PFSK-1 (cell line): ENCODE results near the gene SYVN1.

Source experiments
- FOXP2 ChIP-seq: optimal IDR thresholded peaks from 2 replicates; pipeline ENCODE3; 2011; ENCODE audit warnings: borderline replicate concordance, control low read depth, inconsistent platforms; ENCODE audit not compliant: insufficient read depth; ENCODE audit errors: extremely low read length, extremely low read depth
- POLR2AphosphoS5 ChIP-seq: IDR thresholded peaks from 2 replicates; pipeline ENCODE4 v1.6.1; 2012; ENCODE audit warnings: low read depth, mild to moderate bottlenecking, control low read depth, low read length, moderate library complexity
- SIN3A ChIP-seq: IDR thresholded peaks from 2 replicates; pipeline ENCODE4 v1.6.1; 2012; ENCODE audit warnings: mild to moderate bottlenecking, low read length, moderate library complexity, borderline replicate concordance; ENCODE audit not compliant: insufficient read depth
- TAF1 ChIP-seq: IDR thresholded peaks from 2 replicates; pipeline ENCODE4 v1.6.1; 2012; ENCODE audit warnings: low read length, control low read depth, borderline replicate concordance; ENCODE audit not compliant: insufficient read depth
- TF ChIP-seq, protein P1 (sequence below), 2 experiments: IDR thresholded peaks; 2 replicates each; pipeline versions ENCODE4 v1.6.1 to v1.8.0; 2011 to 2012; ENCODE audit warnings: low read depth in 2 of 2, low read length in 2 of 2, control low read depth in 1 of 2, inconsistent platforms in 1 of 2, mild to moderate bottlenecking in 1 of 2, moderate library complexity in 1 of 2; ENCODE audit not compliant: insufficient read depth in 1 of 2

SYVN1 gene

GRCh38 chr11:65128182-65129145, 5.9 kb downstream of the SYVN1 start:
- peak; percentile 33; the same call in 1 of the 2 replicates for TF ChIP-seq POLR2AphosphoS5
- no peak for TF ChIP-seq TAF1

DNA sequence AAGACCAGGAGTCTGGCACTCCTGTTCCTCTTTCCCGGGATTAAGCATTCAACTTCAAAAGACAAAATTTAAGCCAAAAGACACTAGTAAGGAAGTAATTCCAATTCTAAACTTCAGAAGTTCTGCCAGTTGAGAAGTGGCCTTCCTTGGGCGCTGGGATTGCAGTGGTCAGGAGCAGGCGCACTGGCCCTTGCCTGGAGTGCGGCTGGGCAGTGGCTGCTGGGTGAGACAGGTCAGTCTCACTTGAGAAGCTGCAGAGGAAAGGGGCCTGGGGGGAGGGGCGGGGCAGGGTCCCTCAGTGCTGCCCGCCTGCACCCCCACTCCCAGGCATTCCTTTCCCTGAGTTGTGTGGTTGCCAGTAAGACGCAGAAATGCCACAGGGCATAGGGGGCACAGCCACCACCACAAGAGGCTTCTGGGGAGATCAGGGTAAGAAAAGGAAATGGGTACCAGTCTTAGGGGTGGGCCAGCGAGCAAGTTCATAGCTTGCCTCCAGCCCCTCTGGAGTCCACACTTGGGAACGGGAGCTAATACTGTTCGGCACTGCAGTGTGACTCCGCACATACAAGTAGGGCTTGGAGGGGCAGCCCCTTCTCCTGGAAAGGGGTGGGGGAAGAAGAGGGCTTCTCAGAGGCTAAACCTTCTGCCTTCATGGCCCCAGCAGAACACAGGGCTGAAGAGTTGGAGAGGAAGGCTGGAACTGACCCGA, 6.7 kb downstream of the SYVN1 start:
- no peak for TF ChIP-seq SIN3A
- TF ChIP-seq FOXP2 = no peak

DNA sequence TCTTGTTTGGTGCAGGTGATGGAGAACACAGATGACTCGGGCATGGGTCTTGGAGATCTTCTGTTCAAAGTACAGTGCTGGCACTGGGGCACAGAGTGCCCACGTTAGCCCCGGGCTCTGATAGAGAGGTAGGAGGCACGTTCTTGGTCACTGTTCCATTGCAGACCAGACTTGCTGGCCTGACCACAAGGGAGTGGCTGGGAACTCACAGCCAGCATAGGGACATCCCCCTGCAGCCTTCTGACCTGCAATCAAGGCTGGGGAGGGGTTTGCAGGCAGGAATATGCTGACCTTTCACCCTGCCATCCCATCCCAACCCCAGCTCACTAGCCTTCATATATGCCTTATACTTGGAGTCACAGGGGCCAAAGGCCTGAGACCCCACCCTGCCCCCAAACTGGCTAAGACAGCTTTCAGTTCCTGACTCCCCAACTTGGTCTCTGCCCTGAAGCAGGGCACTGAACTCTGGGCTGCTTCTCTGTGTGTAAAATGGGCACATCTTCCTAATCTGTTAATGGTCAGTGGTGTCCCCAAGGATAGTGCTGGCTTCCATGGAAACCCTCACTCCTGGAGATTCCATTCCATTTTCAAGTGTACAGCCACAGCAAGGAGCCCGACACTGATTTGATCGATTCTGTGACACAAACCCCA, 7.6 kb downstream of the SYVN1 start:
- TF ChIP-seq SIN3A = no peak

DNA sequence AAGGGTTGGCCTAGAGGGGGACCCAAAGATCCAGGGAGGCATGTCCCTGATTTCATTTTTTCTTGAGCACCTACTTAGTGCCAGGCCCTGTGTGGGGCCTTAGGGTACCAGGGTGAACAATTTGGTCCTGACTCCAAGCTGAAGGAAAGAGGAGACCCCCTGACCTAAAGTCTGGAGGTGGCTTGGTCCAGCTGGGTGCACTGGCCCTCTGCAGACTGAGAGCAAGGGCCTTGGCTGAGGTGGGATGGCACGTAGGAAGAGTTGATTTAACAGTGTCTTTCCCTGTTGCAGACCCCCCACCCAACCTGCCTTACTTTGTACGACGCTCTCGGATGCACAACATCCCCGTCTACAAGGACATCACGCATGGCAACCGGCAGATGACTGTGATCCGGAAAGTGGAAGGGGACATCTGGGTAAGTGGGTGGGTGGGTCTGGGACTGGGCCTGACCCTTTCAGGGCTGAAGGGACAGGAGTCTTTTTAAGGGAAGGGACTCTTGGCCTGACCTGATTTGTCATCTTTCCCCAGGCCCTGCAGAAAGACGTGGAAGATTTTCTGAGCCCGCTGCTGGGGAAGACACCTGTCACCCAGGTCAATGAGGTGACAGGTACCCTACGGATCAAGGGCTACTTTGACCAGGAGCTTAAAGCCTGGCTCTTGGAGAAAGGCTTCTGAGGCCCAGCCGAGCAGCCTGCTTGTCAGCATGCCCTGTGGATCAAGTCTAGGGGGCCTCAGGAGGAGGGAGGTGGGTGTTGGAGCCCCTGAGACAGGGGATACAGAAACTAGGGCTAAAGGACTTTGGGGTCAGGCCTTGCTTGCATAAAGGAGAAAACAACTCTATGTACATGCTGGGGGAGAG, 8.9 kb downstream of the SYVN1 start:
- TF ChIP-seq FOXP2 = no peak
- TF ChIP-seq SIN3A = no peak
- TF ChIP-seq TAF1 = no peak
- TF ChIP-seq POLR2AphosphoS5 = no peak
- TF ChIP-seq, protein P1, sequence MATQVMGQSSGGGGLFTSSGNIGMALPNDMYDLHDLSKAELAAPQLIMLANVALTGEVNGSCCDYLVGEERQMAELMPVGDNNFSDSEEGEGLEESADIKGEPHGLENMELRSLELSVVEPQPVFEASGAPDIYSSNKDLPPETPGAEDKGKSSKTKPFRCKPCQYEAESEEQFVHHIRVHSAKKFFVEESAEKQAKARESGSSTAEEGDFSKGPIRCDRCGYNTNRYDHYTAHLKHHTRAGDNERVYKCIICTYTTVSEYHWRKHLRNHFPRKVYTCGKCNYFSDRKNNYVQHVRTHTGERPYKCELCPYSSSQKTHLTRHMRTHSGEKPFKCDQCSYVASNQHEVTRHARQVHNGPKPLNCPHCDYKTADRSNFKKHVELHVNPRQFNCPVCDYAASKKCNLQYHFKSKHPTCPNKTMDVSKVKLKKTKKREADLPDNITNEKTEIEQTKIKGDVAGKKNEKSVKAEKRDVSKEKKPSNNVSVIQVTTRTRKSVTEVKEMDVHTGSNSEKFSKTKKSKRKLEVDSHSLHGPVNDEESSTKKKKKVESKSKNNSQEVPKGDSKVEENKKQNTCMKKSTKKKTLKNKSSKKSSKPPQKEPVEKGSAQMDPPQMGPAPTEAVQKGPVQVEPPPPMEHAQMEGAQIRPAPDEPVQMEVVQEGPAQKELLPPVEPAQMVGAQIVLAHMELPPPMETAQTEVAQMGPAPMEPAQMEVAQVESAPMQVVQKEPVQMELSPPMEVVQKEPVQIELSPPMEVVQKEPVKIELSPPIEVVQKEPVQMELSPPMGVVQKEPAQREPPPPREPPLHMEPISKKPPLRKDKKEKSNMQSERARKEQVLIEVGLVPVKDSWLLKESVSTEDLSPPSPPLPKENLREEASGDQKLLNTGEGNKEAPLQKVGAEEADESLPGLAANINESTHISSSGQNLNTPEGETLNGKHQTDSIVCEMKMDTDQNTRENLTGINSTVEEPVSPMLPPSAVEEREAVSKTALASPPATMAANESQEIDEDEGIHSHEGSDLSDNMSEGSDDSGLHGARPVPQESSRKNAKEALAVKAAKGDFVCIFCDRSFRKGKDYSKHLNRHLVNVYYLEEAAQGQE (IDR thresholded peaks at IDR 0.05; ENCODE audit: insufficient read depth in 1 of 2, low read depth in 2 of 2, low read length in 2 of 2) = no peak

DNA sequence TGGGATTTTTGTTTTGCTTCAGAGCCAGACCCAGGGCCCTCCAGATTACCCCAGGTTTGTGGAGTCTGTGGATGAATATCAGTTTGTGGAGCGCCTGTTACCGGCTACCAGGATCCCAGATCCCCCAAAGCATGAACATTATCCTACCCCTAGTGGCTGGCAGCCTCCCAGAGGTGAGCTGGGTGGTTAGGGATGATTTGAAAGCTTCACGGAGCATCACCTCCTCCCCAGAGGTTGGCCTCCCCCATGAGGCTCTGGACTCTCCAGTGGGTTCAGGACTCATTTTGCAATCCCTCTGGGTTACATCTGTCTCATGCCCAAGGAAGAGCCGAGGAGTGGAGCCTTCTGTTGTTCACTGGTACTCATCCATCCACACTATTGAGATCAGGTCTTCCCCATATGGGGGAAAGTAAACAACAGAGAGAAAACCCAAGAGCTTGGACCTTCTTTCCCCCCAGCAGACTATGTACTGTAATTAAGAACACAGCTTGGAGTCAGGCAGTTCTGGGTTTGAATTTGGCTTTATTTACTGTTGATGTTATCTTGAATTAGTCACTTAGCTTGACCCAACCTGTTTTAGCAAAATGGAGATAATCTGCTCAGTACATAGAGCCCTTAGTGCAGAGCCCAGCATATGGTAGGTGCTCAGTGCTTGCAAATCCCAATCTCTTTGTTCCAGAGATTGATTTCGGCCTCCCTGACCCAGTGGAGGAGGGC, 9.7 kb downstream of the SYVN1 start:
- TF ChIP-seq TAF1 = no peak
- no peak for TF ChIP-seq FOXP2
- TF ChIP-seq SIN3A = no peak
- TF ChIP-seq, protein P1 (IDR thresholded peaks at IDR 0.05; ENCODE audit: insufficient read depth in 1 of 2, low read depth in 2 of 2, low read length in 2 of 2) = no peak
- no peak for TF ChIP-seq POLR2AphosphoS5

DNA sequence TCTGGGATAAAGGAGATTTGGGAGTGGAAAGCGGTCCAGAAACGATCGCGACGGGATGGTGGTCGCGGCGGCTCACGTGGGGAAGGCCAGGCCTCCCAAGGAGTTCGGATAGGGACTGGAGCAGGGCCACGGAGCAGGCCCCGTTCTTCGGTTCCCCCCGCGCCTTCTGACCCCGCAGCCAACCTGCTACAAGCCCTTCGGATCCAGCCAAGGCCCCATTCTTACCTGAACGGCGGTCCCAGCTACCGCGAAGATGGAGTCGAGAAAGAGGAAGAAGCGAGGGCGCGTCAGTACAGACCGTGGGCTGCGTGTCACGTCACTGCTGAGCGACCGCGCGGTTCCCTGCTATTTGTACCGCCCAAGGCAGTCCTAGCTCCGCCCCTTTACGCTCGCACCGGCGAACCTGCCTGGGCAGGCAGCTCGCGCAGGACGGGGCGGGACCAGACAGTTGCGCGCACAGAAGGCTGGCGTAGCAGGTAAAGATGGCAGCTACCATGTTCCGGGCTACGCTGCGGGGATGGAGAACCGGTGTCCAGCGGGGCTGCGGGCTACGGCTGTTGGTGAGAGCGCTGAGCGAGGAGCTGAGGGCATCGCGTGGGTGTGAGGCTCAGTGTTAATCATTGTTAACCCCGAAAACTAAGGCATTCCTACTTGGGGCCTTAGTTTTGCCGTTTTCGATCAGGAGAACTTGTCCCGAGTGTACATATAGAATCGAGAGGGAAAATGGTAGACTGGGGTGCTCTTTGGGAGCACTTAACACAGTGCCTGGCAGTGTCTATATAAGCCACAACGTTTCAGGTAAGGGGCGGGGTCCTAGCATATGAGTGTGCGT, 12.2 kb downstream of the SYVN1 start, which contains the start of the genes FAU and MRPL49:
Gene FAU, minus strand, starts transcription at position 270 of the 832 bp plus-strand sequence. CDS start 321 bp downstream, outside the sequence.
Gene MRPL49, plus strand, starts transcription at position 457 of the 832 bp plus-strand sequence. Its CDS starts 26 bp downstream, at position 483.
- TF ChIP-seq TAF1 (peak; percentile 92), FOXP2 (no peak), POLR2AphosphoS5 (peak; percentile 96), SIN3A (peak; percentile 56; the same call in 1 of the 2 replicates)
- TF ChIP-seq, protein P1 (IDR thresholded peaks at IDR 0.05; ENCODE audit: insufficient read depth in 1 of 2, low read depth in 2 of 2, low read length in 2 of 2) = peak; percentile 3 to 29; a peak in 1 of 4 replicates
